GM10248 (cell line): Measurements from ENCODE around the gene ACTR6.

Experiments used
- CTCF ChIA-PET: fragments of 300-600 bp; sonication (Branson Sonifier 250); formaldehyde crosslinking; extraction: SDS; loops from one replicate; lab custom pipeline; 2021; ENCODE audit warnings: antibody characterized with exemption; lab: Yijun Ruan, JAX
- POLR2A ChIA-PET: fragments of 350-650 bp; sonication (Branson Sonifier 250); formaldehyde crosslinking; extraction: SDS; loops from one replicate; lab custom pipeline; 2020; ENCODE audit warnings: antibody characterized with exemption; lab: Yijun Ruan, JAX
- DNase-seq: peaks from one replicate; pipeline ENCODE4 v3.0.0; 2012; ENCODE audit errors: extremely low spot score
- CTCF ChIP-seq: IDR thresholded peaks from 2 replicates; pipeline ENCODE4 v1.5.1; 2012; ENCODE audit warnings: mild to moderate bottlenecking, low read depth; ENCODE audit errors: extremely low read depth, missing control alignments, control extremely low read depth

Gene ACTR6

GRCh38 chr12:100166232-100166631 lies 34.4 kb upstream of the ACTR6 start:
- no peak for TF ChIP-seq CTCF
- POLR2A ChIA-PET: no interaction called here
- no peak for DNase-seq
- CTCF ChIA-PET: interaction anchor here (1.2 to 6.4 kb wide), 5 partner anchors 13 to 29 kb away, joined by 3 to 51 read pairs (median 4); no protein-coding TSS in a partner anchor

- CTCF ChIA-PET: interaction anchor here (1.5 kb wide), 1 partner anchor 14 kb away, joined by 8 read pairs; no protein-coding TSS in a partner anchor
- POLR2A ChIA-PET: no interaction called here
- DNase-seq: no peak
- no peak for TF ChIP-seq CTCF
These were observed 32.1 kb upstream of the ACTR6 start for GRCh38 chr12:100168562-100168961.

GRCh38 chr12:100169345-100169744 lies 31.3 kb upstream of the ACTR6 start:
- DNase-seq: no peak
- no peak for TF ChIP-seq CTCF
- ChIA-PET CTCF (interaction anchor here (1.5 kb wide), 1 partner anchor 15 kb away, joined by 8 read pairs; no protein-coding TSS in a partner anchor), POLR2A (no interaction called here)

- ChIA-PET POLR2A (no interaction called here), CTCF (interaction anchor here (3.0 kb wide), 1 partner anchor 16 kb away, joined by 10 read pairs; no protein-coding TSS in a partner anchor)
- TF ChIP-seq CTCF: no peak
- no peak for DNase-seq
These were observed 30.2 kb upstream of the ACTR6 start for GRCh38 chr12:100170313-100170858.

GRCh38 chr12:100171248-100171647 lies 29.4 kb upstream of the ACTR6 start:
- ChIA-PET CTCF (interaction anchor here (3.0 kb wide), 1 partner anchor 17 kb away, joined by 10 read pairs; no protein-coding TSS in a partner anchor), POLR2A (no interaction called here)
- TF ChIP-seq CTCF: no peak
- no peak for DNase-seq

GRCh38 chr12:100173111-100173510 lies 27.5 kb upstream of the ACTR6 start:
- no peak for TF ChIP-seq CTCF
- ChIA-PET POLR2A (no interaction called here), CTCF (interaction anchor here (3.0 kb wide), 1 partner anchor 19 kb away, joined by 10 read pairs; no protein-coding TSS in a partner anchor)
- no peak for DNase-seq
